ENCODE measurements around the gene AICDA.
"Not testable (repeated sequence)": the region's sequence is repeated elsewhere in the genome, so short reads cannot be mapped to it uniquely, and the experiment has no call there.

The AICDA gene

DNA sequence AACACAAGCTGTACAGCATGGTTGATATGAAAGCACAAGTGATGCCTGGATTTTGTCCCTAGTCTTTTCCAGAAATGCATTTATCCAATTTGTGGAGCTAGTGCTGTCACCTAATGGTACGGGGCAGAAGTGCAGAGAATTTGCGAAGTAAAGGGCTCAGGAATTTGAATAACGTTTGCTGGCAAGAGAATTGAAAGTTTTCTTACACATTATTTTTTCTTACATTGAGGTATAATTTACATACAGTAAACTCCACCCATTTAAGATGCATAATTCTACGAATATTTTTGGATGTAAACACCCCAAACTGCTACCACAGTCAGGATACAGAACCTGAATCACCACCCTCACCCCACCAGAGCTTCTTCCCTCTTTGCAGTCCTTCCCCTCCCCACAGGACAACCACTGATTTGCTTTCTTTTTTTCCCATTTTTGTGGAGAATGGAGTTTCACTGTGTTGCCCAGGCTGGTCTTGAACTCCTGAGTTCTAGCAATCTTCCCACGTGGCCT, 3.5 kb downstream of the AICDA start:
- peak; percentile 6 for DNase-seq

DNA sequence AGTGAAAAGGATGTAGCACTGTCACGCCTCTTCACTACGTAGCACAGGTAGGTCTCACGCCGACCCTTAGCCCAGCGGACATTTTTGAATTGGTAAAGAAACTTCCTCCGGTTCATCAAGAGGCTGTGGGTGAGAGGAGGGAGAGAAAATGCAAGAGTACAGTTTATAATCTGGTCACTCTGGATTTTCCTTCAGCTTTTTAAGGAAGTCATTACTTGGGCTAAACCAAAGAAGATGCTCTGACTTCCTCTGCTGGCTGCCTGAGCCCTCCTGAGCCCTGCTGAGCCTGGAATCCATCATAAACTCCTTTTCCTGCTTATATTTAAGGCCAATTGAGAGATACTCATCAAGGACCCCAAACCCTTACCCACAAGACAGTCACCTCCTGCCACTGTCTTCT, 5.8 kb downstream of the AICDA start:
- DNase-seq, result no peak

DNA sequence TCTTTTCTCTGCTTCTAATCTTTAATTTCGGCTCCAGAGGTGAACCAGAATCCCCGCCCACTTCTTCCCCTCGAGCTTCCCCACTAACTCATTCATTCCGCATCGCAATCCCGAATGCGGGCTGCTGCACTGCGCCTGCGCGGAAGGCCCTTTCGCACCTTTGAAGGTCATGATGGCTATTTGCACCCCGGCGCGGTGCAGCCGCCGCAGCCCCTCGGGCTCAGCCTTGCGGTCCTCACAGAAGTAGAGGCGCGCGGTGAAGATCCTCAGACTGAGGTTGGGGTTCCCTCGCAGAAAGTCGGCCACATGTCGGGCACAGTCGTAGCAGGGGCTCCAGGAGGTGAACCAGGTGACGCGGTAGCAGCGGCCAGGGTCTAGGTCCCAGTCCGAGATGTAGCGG, 7.6 kb downstream of the AICDA start:
- no peak for DNase-seq

DNA sequence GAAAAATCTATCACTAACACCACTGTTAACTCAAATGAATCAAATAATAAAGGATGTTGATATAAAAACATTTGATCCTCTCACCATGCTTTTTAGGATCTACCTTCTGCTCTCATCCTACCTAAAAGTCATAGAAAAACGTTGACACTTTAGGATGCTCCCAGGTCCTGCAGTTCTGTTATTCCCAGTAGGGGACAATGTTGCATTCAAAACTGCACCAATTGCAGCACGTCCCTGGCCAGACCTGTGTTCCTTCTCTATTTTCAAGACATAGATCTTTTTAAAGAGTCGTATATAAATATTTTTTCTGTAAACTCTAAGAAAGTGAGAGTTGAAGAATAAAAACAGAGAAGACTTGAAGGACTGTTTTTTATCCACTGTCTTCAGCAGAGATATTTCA, 8.8 kb downstream of the AICDA start:
- DNase-seq, result no peak

DNA sequence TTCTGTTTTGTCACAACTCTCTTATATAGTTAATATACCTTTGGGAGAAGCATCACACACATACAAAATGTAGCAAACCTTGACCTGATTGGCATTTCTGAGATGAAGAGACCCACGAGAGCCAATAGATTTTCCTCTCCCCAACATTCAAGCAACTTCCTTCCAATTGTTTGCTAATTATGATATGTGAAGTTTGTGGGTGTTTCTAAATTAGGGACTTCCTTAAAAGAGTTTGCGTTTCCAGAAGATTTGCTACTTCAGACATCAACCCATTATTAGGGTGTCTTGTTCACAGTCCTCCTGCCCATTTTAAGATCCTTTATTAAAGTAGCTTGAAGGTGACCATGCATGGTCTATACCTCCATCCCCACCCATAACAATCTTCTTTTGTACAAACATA, 9.4 kb downstream of the AICDA start:
- no peak for DNase-seq

DNA sequence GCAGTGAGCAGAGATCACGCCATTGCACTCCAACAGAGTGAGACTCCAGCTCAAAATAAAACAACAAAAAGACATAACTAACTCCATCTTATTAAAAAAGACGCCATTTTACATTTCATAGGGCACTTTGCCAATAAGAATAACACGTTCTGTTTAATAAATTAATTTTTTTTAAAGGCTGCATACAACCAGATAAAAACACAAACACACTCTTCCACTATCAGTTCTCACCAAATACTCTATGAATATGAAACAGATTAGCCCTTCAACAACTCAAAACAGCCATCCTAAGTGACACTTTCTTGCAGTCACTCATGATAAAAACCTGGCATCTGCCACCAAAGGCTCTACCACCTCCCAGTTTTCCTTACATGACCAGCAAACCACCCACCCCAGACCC, 16.1 kb downstream of the AICDA start:
- no peak for DNase-seq

DNA sequence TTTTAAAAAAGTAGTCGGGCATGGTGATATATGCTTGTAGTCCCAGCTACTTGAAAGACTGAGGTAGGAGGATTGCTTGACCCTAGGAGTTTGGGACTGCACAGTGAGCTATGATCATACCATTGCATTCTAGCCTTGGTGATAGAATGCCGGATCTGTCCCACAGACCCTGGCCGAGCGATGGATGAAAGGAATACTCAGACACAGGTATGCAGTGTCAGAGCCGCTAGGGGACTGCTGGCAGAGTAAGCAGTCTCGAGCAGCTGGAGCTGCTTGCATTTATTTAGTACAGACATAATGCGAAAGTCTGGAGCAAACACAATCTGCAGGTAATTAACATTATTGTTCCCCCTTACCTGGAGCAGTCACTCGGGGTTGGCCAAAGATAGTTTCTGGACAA, 18.6 kb downstream of the AICDA start:
- no peak for DNase-seq

DNA sequence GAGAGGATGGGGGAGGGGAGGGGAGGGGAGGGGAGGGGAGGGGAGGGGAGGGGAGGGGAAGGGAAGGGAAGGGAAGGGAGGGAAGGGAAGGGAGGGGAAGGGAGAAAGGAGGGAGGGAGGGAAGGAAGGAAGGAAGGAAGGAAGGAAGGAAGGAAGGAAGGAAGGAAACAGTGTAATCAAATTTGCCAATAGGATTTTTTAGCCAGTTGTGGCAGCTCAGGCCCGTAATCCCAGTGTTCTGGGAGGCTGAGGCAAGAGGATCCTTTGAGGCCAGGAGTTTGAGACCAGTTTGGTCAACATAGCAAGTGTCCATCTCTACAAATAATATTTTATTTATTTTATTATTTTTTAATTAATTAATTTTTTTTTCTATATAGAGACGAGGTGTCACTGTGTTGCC, 19.4 kb downstream of the AICDA start:
- DNase-seq, result no peak

DNA sequence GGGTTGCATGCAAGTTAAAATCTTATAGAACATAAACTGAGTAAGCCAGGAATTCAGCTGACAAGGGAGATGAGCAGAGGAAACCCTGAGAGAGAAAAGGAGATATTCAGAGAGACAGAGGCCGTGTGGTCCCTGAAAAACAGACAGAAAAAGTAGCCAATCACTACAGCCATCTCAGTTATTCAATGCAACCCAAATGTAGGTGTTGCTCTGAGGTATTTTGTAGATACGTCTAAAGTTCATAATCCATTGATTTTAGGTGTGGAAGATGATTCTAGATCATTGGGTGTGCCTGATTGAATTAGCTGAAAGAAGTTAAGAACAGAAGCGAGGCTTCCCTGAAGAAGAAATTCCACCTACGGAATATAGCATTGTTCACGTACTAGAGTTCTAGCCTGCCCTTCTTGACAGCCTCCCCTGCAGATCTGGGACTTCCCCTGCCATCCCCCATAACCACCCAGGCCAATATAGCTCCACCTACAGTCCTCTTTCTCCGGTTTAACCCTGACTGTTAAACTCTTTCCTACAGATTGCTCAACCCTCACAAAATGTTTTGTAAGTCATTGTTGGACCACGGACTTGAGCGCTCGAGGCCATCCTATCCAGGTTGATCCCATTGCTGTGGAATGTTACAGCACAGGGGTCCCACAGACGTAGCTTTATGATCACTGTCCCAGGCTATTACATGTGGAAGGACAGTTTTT, 21.7 kb downstream of the AICDA start:
- DNase-seq, result no peak

DNA sequence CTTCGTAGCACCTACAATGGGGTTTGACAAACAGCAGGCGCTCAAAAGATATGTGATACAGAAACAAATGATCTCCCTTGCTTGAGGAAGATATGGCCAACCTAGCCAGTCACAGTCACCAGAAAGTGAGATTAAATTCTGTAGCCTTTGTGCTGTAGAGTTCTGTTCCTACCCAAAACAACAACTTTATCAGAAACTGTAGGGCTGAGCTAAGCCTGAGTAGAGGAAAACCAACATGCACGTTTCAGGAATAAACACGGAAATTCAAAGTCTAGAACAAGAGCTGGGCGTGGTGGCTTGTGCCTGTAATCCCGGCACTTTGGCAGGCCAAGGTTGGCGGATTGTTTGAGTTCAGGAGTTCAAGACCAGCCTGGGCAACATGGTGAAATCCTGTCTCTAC, 23.0 kb downstream of the AICDA start:
- no peak for DNase-seq

DNA sequence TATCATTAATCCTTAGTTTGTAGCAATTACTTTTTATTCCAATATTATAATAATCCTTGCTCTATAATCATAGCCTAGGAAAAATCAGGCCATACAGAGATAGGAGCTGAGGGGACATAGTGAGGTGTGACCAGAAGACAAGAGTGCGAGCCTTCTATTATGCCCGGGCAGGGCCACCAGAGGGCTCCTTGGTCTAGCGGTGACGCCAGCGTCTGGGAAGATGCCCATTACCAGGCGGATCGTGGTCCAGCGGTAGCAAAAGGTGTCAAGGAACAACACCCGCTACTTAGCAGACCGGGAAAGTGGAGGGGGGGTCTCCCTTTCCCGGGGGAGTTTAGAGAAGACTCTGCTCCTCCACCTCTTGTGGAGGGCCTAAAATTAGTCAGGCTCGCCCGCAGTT, 28.2 kb downstream of the AICDA start:
- not testable (repeated sequence) for DNase-seq

DNA sequence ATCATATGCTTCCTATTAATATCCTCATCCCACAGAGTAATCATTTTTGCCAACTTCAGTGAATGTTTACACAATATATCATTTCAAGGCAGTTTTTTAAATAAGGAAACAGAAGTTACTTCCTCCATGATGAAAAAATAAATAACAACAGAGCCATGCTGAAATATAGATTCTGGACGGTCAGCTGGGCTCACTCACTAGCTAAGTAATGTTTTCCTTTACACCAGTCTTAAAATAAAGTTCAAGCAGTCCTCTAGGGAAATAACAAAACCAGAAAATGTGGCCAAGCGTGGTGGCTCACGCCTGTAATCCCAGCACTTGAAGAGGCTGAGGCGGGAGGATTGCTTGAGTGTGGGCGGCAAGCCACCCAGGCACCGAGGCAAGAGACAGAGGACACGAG, 28.7 kb downstream of the AICDA start:
- DNase-seq, result no peak

DNA sequence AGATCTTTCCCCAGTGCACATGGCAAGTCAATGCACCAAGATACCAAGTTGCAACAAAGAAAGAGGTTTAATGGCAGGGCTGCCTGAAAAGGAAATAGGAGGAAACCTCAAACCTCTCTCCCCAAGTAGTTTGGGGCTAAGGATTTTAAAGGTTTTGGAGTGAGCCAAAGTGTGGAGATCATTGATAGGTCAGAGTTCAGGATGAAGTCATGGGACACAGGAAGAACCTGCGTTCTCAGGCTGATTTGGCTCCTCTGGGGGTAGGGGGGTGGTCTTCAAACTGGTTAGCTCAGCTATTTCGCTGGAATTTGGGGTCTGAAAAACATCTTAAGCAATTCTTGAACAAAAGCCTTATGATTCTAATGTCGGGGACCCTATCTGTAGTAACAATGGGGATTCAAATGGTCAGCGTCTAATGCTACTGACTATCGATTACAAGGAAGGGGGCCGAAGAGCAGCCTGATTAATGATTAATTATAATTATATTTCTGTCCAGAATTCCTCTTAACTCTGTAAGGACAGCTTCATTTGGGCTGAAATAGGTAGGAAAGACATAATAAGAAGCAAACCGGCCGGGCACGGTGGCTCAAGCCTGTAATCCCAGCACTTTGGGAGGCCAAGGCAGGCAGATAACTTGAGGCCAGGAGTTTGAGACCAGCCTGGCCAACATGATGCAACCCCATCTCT, 31.4 kb downstream of the AICDA start:
- no peak for DNase-seq

DNA sequence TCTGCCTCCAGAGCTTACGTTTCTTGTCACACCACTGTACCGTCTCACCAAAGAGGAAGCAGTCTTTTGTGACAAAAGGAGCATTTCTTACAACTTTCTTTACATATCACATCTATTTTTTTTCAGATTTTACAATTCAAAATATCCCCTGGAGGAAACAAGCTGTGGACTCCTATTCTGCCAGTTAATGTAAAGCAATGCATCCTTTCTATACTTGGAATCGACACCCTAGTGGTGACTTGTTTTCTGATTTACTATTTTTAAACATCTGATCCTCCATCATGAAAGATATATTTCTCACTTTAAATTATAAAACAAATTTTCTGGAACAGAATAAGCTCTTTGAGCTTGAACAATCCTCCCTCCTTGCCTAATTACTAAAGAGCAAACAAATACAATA, 34.8 kb downstream of the AICDA start:
- no peak for DNase-seq

DNA sequence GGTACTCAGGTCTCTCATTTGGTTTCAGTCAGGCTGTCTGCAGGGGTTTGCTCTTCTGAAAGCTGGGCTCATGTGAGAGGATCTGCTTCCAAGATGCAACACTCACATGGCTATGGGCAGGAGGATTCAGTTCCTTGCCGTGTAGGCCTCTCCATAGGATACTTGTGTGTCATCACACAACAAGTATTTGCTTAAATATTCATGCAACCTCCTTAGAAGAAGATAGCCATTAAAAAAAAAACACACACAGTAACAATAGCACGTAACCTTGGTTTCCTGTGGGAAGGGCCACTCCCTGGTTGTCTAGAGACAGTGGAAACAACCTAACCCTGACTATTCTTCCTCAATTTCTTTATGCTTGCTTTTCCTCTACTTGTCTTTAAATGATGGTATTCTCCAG, 40.2 kb downstream of the AICDA start:
- DNase-seq, result no peak

DNA sequence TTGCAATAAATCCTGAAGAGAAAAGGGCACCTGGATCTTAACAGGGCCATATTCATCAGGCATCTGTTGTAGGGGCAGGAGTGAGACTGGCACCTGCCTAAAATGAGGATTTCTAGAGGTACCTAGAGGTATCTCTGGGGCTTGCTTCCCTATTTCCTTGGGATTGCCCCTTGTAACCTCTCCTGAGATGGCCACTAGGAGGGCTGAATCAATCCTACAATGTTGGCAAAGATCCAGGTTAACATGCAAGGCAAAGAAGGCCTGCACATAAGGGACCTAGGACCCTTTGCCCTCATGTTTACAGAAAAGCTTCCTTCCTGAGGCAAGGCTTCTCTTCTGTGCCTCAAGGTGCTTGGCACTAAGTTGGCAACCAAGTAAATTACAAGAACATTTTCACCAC, 46.1 kb downstream of the AICDA start:
- DNase-seq, result no peak

DNA sequence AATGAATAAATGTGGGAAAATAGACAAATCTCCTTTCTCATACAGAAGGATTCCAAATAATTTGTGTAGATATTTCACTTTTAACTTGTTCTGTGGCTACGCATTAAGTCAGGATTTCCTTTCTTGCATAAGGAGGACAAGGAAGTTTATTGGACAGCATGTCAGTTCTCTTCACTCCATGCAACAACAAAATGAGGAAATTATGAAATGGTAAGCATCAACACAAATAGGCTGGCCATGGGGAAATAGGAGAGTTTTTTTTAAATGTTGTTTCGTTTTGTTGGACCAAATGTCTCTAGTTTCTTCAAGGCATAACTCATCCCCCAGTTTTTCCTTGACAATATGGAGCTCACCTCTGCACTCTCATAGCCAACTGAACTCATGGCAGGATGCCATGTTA, 46.6 kb downstream of the AICDA start:
- not testable (repeated sequence) for DNase-seq

DNA sequence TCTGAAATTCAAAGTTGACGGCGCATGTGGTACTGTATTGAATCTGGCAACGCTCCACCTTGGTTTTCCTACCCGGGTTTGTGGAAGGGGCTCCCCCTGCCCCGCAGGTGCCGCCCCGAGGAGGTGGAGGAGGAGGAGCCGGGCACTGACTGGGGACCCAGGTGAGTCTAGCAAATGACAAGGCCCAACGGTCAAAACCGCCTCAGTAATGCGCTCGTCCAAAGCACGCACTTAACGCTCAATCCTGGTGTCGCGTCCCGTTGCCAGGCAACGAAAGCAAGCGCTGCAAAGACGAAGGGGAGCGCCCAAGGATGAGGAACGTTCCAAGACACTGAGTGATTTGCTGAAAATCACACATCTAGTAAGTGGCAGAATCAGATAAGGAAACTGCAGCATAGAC, 48.0 kb downstream of the AICDA start:
- no peak for DNase-seq

DNA sequence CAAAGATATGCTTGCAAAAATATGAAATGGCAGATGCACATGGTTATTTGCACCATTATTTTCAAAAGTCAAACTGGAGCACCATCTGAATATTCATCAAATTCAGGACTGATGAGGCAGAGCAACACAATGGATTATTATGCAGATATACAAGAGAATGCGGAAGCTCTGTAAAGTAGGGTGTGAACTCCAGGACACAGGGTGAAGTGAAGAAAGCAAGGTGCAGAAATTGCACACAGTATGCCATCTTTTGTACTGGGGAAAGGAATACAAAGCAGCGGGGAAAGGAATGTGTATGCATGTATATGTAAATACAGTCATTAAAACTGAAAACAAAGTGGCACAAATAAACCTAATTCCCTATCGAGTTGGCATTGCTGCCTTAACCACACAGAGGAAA, 49.3 kb downstream of the AICDA start:
- DNase-seq, result no peak

DNA sequence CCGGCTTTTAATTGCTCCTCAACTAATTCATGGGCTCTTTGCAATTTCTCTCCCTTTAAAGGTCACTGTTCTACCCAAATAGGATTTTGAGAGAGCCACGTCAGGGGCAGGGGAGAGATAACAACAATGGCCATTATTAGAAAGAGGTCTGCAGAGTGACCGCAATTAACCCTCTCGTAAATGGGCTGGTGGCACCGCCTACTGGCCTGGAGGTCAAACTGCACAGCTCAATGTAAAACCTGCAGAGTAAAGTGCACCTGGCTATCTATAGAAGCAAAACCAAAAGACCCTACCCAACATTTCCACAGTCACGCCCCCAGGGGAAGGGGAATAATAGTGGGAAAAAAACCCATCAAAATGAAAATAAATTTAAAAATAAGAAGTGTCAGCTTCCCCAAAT, 50.3 kb downstream of the AICDA start:
- DNase-seq, result peak; percentile 17

DNA sequence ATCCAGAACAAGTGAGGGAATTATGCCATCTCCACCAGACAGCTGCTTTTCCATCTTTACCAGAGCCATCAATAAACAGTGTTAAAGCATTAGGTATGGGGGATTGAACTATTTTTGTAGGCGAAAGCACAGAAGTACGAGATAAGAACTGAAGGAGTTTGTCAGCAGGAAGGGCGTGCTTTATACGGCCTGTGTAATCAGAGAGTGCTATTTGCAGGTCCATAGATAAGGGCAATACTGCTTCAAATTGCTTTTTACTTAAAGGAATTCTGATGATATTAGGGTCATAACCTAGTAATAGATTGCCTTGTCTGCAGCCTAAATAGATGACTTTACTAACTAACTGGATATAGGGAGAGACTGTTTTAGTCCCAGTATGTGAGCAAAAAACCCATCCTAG, 51.6 kb downstream of the AICDA start:
- no peak for DNase-seq

DNA sequence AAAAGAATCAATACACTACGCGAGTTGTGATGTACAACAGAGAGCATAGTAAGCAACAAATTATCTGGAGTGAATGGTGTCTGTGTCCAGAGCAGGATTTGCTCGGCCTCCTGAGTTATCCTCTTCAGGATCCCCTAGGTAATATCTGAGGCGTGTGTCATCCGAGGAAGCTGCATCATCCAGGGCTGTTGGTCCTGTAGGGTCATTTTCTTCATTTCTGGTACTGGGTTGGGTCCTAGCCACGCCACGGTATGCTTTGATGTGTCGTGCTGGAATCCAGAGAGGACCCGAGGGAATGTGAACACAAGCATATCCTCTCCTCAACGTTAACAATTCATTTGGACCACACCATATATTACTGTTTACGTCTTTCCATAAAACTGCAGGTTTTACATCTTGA, 53.0 kb downstream of the AICDA start:
- DNase-seq, result no peak

DNA sequence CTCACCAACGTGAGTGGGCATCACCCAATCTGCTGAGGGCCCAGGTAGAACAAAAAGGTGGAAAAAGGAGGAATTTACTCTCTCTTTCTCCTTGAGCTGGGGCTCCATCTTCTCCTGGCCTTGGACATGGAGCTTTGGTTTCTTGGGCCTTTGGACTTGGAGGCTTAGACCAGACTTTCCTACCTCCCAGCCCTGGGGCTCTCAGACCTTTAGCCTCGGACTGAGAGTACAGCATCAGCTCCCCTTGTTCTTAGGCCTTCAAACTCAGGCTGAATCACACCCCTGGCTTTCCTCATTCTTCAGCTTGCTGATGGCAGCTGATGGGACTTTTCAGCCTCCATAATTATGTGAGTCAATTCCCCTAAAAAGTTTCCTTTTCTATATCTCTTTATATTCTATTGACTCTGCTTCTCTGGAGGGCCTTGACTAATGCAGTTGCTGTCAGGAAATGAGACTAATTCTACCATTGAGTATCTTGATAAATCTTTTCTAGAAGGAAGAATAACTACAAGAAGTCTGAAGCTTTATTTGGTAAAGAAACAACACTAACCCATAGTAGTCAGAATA, 56.0 kb downstream of the AICDA start:
- DNase-seq, result no peak

DNA sequence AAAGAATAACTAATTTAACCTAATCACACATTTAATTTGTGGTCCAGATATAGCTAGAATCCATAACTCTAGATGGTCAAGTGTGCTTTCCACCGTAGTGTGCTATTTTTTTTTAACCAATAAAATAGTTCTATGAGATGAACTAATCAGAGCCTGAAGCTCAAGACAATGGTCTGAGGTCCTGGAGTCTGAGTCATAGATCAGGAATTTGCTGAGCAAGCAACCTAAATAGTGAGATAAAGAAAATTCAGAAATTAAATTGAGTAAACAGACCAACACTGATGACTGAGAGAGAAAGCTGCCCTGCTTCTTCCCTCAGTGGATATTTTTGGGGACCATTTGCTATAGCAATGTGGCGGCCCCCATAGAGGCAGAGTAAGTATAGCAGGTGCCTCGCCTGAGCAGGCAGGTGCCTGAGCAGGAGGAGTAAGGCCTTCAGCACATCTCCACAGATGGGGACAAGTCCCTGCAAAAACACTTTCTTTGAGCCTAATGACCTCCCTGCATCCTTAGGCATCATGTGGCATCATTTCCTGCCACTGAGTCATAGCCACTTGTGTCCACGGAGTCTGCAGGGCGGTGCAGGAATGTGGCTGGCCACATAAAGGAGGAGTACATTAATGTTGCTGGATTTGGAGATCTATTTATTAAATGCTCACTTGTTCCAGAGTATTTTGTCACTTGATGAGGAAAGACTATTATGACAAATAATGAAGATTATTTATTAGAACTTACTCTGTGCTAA, 58.0 kb downstream of the AICDA start:
- no peak for DNase-seq
